ENCODE measurements around the gene CNGA1.

CNGA1 gene

DNA sequence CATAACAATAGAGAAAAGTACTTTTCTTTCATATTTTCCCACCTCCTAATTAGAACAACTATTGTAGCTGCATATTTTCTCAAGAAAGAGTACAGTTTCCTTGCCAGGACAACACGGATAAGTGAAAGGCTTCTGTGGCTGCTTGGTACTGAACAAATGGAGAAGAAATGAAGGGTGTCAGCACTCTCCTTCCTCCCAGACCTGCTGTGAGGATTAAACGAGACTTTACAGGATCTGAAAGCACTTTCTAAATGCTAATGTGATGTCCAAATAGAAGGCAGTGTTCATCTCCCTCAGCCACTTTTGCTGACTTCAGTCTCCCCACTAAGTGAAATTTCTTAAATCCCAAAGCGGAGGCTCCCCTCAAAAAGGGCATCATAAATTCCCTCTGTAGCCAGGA, 14.0 kb upstream of the CNGA1 start:
- H3K27ac ChIP-seq (ENCODE audit: low read depth, low read length), result peak overlapping the region; percentile 58
- no peak overlapping the region for H3K9ac ChIP-seq (ENCODE audit: low read depth, low read length)
- peaks cover 41% of the 10 kb centered on the region for H3K4me1 ChIP-seq (ENCODE audit: control insufficient read depth, insufficient read depth, low read length)
- no peaks in the 10 kb centered on the region for H3K27me3 ChIP-seq (ENCODE audit: control insufficient read depth, insufficient read depth, low read length)
- H3K36me3 ChIP-seq (ENCODE audit: control insufficient read depth, insufficient read depth, low read length), result peaks cover 14% of the 10 kb centered on the region
- H3K9me3 ChIP-seq (ENCODE audit: control insufficient read depth, insufficient read depth, low read length), result no peaks in the 10 kb centered on the region
- H3K4me3 ChIP-seq (ENCODE audit: low read depth, low read length), result no peak overlapping the region

DNA sequence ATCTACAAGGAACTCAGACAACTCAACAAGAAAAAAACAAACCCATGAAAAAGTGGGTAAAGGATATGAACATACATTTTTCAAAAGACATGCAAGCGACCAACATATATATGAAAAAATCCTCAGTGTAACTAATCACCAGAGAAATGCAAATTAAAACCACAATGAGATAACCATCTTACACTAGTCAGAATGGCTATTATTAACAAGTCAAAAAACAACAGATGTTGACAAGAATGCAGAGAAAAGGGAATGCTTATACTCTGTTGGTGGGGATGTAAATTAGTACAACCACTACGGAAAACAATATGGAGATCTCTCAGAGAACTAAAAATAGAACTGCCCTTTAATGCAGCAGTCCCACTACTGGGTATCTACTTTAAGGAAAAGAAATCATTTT, 12.2 kb upstream of the CNGA1 start:
- H3K4me1 ChIP-seq (ENCODE audit: control insufficient read depth, insufficient read depth, low read length), result peaks cover 41% of the 10 kb centered on the region
- H3K4me3 ChIP-seq (ENCODE audit: low read depth, low read length), result peak overlapping the region; percentile 26; the same call in 1 of the 2 replicates
- H3K27me3 ChIP-seq (ENCODE audit: control insufficient read depth, insufficient read depth, low read length), result no peaks in the 10 kb centered on the region
- no peaks in the 10 kb centered on the region for H3K9me3 ChIP-seq (ENCODE audit: control insufficient read depth, insufficient read depth, low read length)
- no peak overlapping the region for H3K9ac ChIP-seq (ENCODE audit: low read depth, low read length)
- peak overlapping the region; percentile 72 for H3K27ac ChIP-seq (ENCODE audit: low read depth, low read length)
- peaks cover 20% of the 10 kb centered on the region for H3K36me3 ChIP-seq (ENCODE audit: control insufficient read depth, insufficient read depth, low read length)

DNA sequence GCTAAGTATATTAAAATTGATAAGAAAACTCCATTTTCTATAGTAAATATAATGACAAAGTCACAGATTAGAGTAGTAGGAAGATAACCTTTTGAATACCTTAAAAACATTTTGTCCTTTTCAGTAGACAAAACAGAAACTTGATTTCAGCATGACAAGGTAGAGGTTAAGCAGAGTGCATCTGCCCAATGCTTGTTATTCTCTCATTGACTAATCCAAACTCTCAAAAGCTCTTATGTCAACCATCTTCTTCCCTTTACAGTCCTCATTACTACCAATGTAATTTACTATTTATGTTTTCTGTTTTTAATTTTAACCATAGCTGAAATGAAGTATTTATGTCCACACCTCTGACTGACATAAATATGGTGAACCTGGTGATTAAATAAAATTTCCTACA, 11.2 kb upstream of the CNGA1 start:
- H3K4me3 ChIP-seq (ENCODE audit: low read depth, low read length), result no peak overlapping the region
- H3K36me3 ChIP-seq (ENCODE audit: control insufficient read depth, insufficient read depth, low read length), result peaks cover 20% of the 10 kb centered on the region

DNA sequence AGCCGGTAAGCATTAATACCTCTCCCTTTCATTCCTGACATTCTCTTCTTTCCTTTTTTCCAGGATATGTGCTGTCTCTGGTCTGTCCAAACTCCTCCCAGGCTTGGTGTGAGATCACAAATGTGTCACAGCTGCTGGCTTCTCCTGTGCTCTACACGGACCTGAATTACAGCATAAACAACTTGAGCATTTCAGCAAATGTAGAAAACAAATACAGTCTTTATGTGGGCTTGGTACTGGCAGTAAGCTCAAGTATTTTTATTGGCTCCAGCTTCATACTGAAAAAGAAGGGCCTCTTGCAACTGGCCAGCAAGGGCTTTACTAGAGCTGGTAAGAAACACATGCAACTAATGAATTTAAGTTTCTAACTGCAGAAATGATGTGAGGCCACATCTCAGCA, 8.5 kb upstream of the CNGA1 start:
- H3K4me3 ChIP-seq (ENCODE audit: low read depth, low read length), result no peak overlapping the region

More for the DNA sequence above, 11.2 kb upstream of the CNGA1 start:
- H3K27ac ChIP-seq (ENCODE audit: low read depth, low read length), result no peak overlapping the region
- peaks cover 41% of the 10 kb centered on the region for H3K4me1 ChIP-seq (ENCODE audit: control insufficient read depth, insufficient read depth, low read length)
- H3K9ac ChIP-seq (ENCODE audit: low read depth, low read length), result no peak overlapping the region
- no peaks in the 10 kb centered on the region for H3K27me3 ChIP-seq (ENCODE audit: control insufficient read depth, insufficient read depth, low read length)
- H3K9me3 ChIP-seq (ENCODE audit: control insufficient read depth, insufficient read depth, low read length), result no peaks in the 10 kb centered on the region

DNA sequence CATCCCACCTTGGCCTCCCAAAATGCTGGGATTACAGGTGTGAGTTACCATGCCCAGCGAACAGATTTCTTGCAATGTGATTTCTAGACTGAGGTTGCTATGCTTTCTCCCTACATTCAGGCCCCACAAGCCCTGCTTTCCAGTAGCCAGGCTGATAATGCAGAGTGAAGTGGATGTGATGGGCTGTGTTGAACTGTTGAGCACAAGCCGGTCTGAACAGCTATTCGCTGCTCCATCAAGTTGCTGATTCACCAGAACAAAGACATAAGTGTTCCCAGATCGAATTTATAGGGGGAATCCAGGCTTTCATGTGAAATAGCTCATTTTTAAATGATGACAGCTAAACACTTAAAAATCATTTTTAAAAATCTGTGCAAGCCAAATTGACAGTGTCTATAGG, 8.0 kb upstream of the CNGA1 start:
- Histone ChIP-seq H3K36me3 (ENCODE audit: control insufficient read depth, insufficient read depth, low read length) (peaks cover 20% of the 10 kb centered on the region), H3K4me3 (ENCODE audit: low read depth, low read length) (no peak overlapping the region), H3K27ac (ENCODE audit: low read depth, low read length) (no peak overlapping the region), H3K27me3 (ENCODE audit: control insufficient read depth, insufficient read depth, low read length) (no peaks in the 10 kb centered on the region), H3K4me1 (ENCODE audit: control insufficient read depth, insufficient read depth, low read length) (peaks cover 29% of the 10 kb centered on the region), H3K9me3 (ENCODE audit: control insufficient read depth, insufficient read depth, low read length) (no peaks in the 10 kb centered on the region), H3K9ac (ENCODE audit: low read depth, low read length) (no peak overlapping the region)

More for the DNA sequence above, 8.5 kb upstream of the CNGA1 start:
- Histone ChIP-seq H3K9me3 (ENCODE audit: control insufficient read depth, insufficient read depth, low read length) (no peaks in the 10 kb centered on the region), H3K27me3 (ENCODE audit: control insufficient read depth, insufficient read depth, low read length) (no peaks in the 10 kb centered on the region), H3K4me1 (ENCODE audit: control insufficient read depth, insufficient read depth, low read length) (peaks cover 33% of the 10 kb centered on the region), H3K9ac (ENCODE audit: low read depth, low read length) (no peak overlapping the region), H3K27ac (ENCODE audit: low read depth, low read length) (no peak overlapping the region), H3K36me3 (ENCODE audit: control insufficient read depth, insufficient read depth, low read length) (peaks cover 20% of the 10 kb centered on the region)

DNA sequence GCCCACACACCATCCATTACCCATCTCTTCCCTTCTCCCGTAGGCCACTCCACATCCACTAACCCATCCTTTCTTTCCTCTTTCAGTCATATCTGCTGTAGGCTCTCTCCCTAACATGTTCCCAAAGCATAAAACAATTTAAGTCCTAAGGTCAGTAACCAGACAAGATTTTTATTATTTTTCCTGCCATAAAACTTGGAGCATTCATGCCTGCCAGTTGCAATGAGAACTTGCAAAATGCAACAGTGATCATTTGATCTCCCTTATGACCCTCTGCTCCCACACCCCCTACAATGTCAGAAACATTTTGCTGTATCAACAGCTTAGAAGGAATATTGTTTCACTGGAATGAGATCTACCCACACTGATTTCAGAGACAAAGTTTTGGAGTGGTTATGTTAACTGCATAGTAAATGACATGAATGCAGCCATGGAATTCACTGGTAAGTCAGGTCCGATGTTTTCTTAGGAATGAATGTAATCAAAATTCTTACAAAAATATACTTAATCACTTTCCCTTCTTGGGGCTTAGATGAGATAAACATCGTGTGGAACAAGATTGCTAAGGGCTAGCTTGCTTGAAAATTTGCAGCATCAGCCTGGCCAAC, 5.8 kb upstream of the CNGA1 start:
- no peaks in the 10 kb centered on the region for H3K9me3 ChIP-seq (ENCODE audit: control insufficient read depth, insufficient read depth, low read length)
- no peak overlapping the region for H3K4me3 ChIP-seq (ENCODE audit: low read depth, low read length)
- no peak overlapping the region for H3K9ac ChIP-seq (ENCODE audit: low read depth, low read length)
- peaks cover 9% of the 10 kb centered on the region for H3K27me3 ChIP-seq (ENCODE audit: control insufficient read depth, insufficient read depth, low read length)
- H3K4me1 ChIP-seq (ENCODE audit: control insufficient read depth, insufficient read depth, low read length), result peaks cover 6% of the 10 kb centered on the region
- H3K36me3 ChIP-seq (ENCODE audit: control insufficient read depth, insufficient read depth, low read length), result peaks cover 16% of the 10 kb centered on the region
- H3K27ac ChIP-seq (ENCODE audit: low read depth, low read length), result no peak overlapping the region

DNA sequence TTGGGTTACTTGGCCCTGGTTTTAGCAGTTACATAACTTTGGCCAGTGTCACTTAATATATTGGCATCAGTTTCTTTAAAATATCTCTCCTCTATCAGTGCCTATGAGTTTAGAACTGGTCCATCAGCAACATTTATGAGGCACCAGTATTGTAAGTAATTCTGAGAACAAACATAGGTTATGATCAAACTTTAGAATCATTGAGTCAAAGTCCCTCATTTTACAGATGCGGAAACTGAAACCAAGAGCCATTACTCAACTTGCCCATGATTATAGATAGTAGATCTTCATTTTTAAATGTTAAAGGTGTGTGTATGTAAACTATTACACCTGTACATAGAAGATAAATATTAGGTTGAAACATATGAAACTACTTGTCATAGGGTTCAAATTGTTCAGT, 4.6 kb upstream of the CNGA1 start:
- no peaks in the 10 kb centered on the region for H3K9me3 ChIP-seq (ENCODE audit: control insufficient read depth, insufficient read depth, low read length)
- no peak overlapping the region for H3K27ac ChIP-seq (ENCODE audit: low read depth, low read length)
- peaks cover 13% of the 10 kb centered on the region for H3K36me3 ChIP-seq (ENCODE audit: control insufficient read depth, insufficient read depth, low read length)
- peaks cover 4% of the 10 kb centered on the region; the same call in 1 of the 2 replicates for H3K4me1 ChIP-seq (ENCODE audit: control insufficient read depth, insufficient read depth, low read length)
- H3K27me3 ChIP-seq (ENCODE audit: control insufficient read depth, insufficient read depth, low read length), result peaks cover 9% of the 10 kb centered on the region
- no peak overlapping the region for H3K9ac ChIP-seq (ENCODE audit: low read depth, low read length)
- H3K4me3 ChIP-seq (ENCODE audit: low read depth, low read length), result no peak overlapping the region

DNA sequence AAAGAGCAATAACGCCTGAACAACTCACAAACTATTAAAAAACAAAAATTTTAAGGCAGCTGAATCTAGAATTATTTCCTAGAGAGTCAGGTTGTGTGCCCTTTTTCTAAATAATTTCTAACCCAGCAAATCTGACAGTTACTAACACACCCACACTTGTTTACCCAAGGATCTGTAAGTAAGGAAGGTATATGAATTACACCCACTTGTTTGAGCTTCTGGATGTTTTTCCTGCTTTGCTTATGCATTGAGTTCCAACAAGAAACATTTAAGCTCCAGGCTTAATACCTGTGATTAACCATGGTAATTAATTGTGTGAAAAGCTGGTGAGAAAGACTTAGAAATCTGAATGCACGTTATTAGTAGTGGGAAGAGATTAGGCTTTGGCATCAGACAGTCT, 1.6 kb upstream of the CNGA1 start:
- Histone ChIP-seq H3K9me3 (ENCODE audit: control insufficient read depth, insufficient read depth, low read length) (no peaks in the 10 kb centered on the region), H3K4me1 (ENCODE audit: control insufficient read depth, insufficient read depth, low read length) (no peaks in the 10 kb centered on the region; the same call in 1 of the 2 replicates), H3K4me3 (ENCODE audit: low read depth, low read length) (peak overlapping the region; percentile 87; the same call in 1 of the 2 replicates), H3K27me3 (ENCODE audit: control insufficient read depth, insufficient read depth, low read length) (peaks cover 9% of the 10 kb centered on the region), H3K27ac (ENCODE audit: low read depth, low read length) (no peak overlapping the region), H3K36me3 (ENCODE audit: control insufficient read depth, insufficient read depth, low read length) (no peaks in the 10 kb centered on the region), H3K9ac (ENCODE audit: low read depth, low read length) (no peak overlapping the region)

DNA sequence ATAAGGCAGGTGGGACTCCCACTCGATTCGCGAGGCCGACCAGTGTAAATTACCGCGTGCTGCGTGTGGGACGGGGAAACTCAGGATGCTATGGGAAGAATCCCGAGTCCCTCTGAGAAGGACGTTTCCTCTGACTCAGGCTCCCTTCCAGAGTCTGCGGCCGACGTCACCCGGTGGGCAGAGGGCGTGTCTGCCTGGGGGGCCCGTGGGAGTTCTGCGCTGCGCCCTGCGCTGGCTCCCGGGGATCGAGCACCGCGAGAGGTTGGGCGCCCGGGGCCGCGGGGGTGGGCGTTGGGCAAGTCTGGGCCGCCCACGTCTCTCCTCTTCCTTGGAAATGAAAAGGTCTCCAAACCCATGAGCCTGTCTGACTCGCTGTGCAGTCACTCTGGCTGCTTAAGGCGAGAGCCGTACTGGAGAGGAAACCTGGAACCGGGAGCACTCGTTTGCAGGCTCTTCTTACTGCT, 659 bp upstream of the CNGA1 start:
- Histone ChIP-seq H3K4me3 (ENCODE audit: low read depth, low read length) (peak overlapping the region; percentile 87), H3K9me3 (ENCODE audit: control insufficient read depth, insufficient read depth, low read length) (no peaks in the 10 kb centered on the region), H3K36me3 (ENCODE audit: control insufficient read depth, insufficient read depth, low read length) (no peaks in the 10 kb centered on the region), H3K27ac (ENCODE audit: low read depth, low read length) (peak overlapping the region; percentile 60), H3K9ac (ENCODE audit: low read depth, low read length) (peak overlapping the region; percentile 45), H3K4me1 (ENCODE audit: control insufficient read depth, insufficient read depth, low read length) (peaks cover 4% of the 10 kb centered on the region), H3K27me3 (ENCODE audit: control insufficient read depth, insufficient read depth, low read length) (peaks cover 9% of the 10 kb centered on the region)

DNA sequence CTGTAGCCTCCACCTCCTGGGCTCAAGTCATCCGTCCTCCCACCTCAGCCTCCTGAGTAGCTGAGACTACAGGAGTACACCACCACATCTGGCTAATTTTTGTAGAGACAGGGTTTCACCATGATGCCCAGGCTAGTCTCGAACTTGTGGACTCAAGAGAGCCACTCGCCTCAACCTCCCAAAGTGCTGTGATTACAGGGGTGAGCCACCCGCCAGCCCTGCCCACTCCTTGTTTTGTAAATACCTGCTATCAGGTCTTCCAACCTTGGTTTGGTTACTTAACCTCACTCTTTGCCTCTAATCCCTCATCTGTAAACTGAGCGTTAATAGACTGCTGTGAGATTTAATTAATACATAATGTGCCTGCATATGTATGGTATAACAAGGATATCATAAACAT, 803 bp downstream of the CNGA1 start:
- Histone ChIP-seq H3K36me3 (ENCODE audit: control insufficient read depth, insufficient read depth, low read length) (peaks cover under 1% of the 10 kb centered on the region), H3K9me3 (ENCODE audit: control insufficient read depth, insufficient read depth, low read length) (peaks cover 2% of the 10 kb centered on the region), H3K27me3 (ENCODE audit: control insufficient read depth, insufficient read depth, low read length) (peaks cover 9% of the 10 kb centered on the region), H3K27ac (ENCODE audit: low read depth, low read length) (no peak overlapping the region), H3K4me3 (ENCODE audit: low read depth, low read length) (peak overlapping the region; percentile 87), H3K4me1 (ENCODE audit: control insufficient read depth, insufficient read depth, low read length) (peaks cover 15% of the 10 kb centered on the region), H3K9ac (ENCODE audit: low read depth, low read length) (no peak overlapping the region)

DNA sequence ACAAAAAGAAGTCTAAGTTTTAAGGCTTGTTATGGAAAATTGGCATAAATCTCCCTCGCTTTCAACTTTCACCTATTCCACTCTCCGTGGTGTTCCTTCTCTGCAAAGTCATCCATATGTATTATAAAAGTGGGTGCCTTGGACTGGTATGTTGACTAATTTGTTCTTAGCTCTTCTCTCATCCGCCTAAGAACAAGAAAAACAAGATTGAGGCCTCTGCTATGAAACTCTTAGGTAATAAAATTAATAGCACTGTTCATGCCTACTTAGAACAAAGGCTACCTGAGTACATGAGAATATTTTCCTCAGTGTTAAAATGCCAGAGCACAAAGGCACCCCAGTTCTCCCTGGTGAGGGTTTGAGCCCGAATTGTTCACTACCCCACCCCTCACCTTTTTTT, 1.3 kb downstream of the CNGA1 start:
- peaks cover 7% of the 10 kb centered on the region for H3K9me3 ChIP-seq (ENCODE audit: control insufficient read depth, insufficient read depth, low read length)
- no peak overlapping the region for H3K27ac ChIP-seq (ENCODE audit: low read depth, low read length)
- peaks cover 5% of the 10 kb centered on the region for H3K36me3 ChIP-seq (ENCODE audit: control insufficient read depth, insufficient read depth, low read length)
- peaks cover 9% of the 10 kb centered on the region for H3K27me3 ChIP-seq (ENCODE audit: control insufficient read depth, insufficient read depth, low read length)
- H3K9ac ChIP-seq (ENCODE audit: low read depth, low read length), result no peak overlapping the region
- peaks cover 15% of the 10 kb centered on the region for H3K4me1 ChIP-seq (ENCODE audit: control insufficient read depth, insufficient read depth, low read length)
- H3K4me3 ChIP-seq (ENCODE audit: low read depth, low read length), result no peak overlapping the region
